K562 (cell line): ENCODE data around the gene DPPA2. TPM values are rescaled to one million over a fixed set of nuclear protein-coding genes. Genes with fewer than 3 reads are reported as not detected.

Source experiments
- ATAC-seq: fragments of 200-7000 bp; cut with Tn5 transposase; 3 replicates; pipeline ENCODE4 v1.9.1; 2020; ENCODE audit warnings: moderate library complexity
- BruUV-seq: library from RNA; stranded (reverse); fragments of 400-500 nt; replicated peaks from 2 replicates; lab custom pipeline; 2021; lab: Mats Ljungman, UMichigan
- CTCF ChIA-PET: fragments of 300-600 bp; formaldehyde crosslinking; extraction: SDS; loops from one replicate; lab custom pipeline; 2021; ENCODE audit warnings: low intra/inter-chr PET ratio; lab: Yijun Ruan, JAX
- POLR2A ChIA-PET: fragments of 300-600, 350-650 bp; sonication (Branson Sonifier 250); formaldehyde crosslinking; extraction: SDS; loops from one replicate; lab custom pipeline; 2021; ENCODE audit warnings: antibody characterized with exemption, inconsistent platforms; lab: Yijun Ruan, JAX
- DNase-seq, 4 experiments: peaks; one replicate each; pipeline versions ENCODE4 v3.0.0 to v3.0.0-alpha.2; 2011 to 2018; ENCODE audit warnings: low spot score in 3 of 4, mixed read lengths in 3 of 4; ENCODE audit errors: extremely low read depth in 1 of 4
- FAIRE-seq: peaks from 2 replicates; lab custom pipeline; 2011; peaks lifted over from hg19 to GRCh38; lab: Jason Lieb, UNC
- H2AFZ ChIP-seq: 2 replicates; pipeline ENCODE4 v1.6.0; 2011; ENCODE audit warnings: low read depth, low read length, control low read depth, inconsistent platforms
- H3K27ac ChIP-seq: fragments of 200-600 bp; 3 replicates; pipeline ENCODE4 v1.8.0; 2011; ENCODE audit warnings: low read depth, mild to moderate bottlenecking, control low read depth, inconsistent platforms, low read length, moderate library complexity, mixed read lengths; ENCODE audit errors: extremely low read depth
- H3K27me3 ChIP-seq, 2 experiments: fragments of 300-600 bp in 1 of 2; 2 replicates in 1 of 2; 3 replicates in 1 of 2; pipeline versions ENCODE4 v1.6.0 to v1.8.0; 2011; ENCODE audit warnings: inconsistent platforms in 2 of 2, low read length in 2 of 2, mild to moderate bottlenecking in 1 of 2, mixed read lengths in 1 of 2, moderate library complexity in 1 of 2; ENCODE audit not compliant: control insufficient read depth in 2 of 2, insufficient read depth in 2 of 2
- H3K36me3 ChIP-seq: fragments of 300-600 bp; 3 replicates; pipeline ENCODE4 v1.8.0; 2011; ENCODE audit warnings: mild to moderate bottlenecking, low read length, inconsistent platforms; ENCODE audit not compliant: control insufficient read depth, insufficient read depth
- H3K4me1 ChIP-seq, 2 experiments: fragments of 200-600 bp in 1 of 2; replicated peaks in 1 of 2; 2 replicates in 1 of 2; 3 replicates in 1 of 2; pipeline versions ENCODE4 v1.5.1 to v1.8.0; 2011; ENCODE audit warnings: inconsistent platforms in 2 of 2, low read length in 2 of 2, mild to moderate bottlenecking in 1 of 2, mixed read lengths in 1 of 2, moderate library complexity in 1 of 2; ENCODE audit not compliant: control insufficient read depth in 2 of 2, insufficient read depth in 2 of 2
- H3K4me2 ChIP-seq: 2 replicates; pipeline ENCODE4 v1.6.1; 2011; ENCODE audit warnings: low read length, control low read depth, inconsistent platforms, mixed read lengths; ENCODE audit not compliant: insufficient read depth
- H3K4me3 ChIP-seq: fragments of 200-600 bp; sonication (generic), shearing (Covaris generic); 2 replicates; pipeline ENCODE4 v1.5.1; 2016; ENCODE audit warnings: control low read depth, inconsistent platforms
- H3K79me2 ChIP-seq: fragments of 200-600 bp; 3 replicates; pipeline ENCODE4 v1.8.0; 2011; ENCODE audit warnings: low read length, inconsistent platforms; ENCODE audit not compliant: control insufficient read depth, insufficient read depth
- H3K9ac ChIP-seq, 2 experiments: 2 replicates each; pipeline versions ENCODE4 v1.6.0 to v1.6.1; 2011; ENCODE audit warnings: low read depth in 2 of 2, low read length in 2 of 2, control low read depth in 1 of 2, inconsistent platforms in 1 of 2, mild to moderate bottlenecking in 1 of 2, mixed read lengths in 1 of 2; ENCODE audit not compliant: insufficient read depth in 1 of 2
- H3K9me1 ChIP-seq: one replicate; pipeline ENCODE4 v1.6.0; 2011; ENCODE audit warnings: inconsistent platforms, mild to moderate bottlenecking, low read length, moderate library complexity; ENCODE audit not compliant: control insufficient read depth, insufficient read depth
- H3K9me3 ChIP-seq: replicated peaks from 2 replicates; pipeline ENCODE4 v1.5.1; 2011; ENCODE audit warnings: low read depth, low read length, inconsistent platforms; ENCODE audit not compliant: control insufficient read depth, insufficient read depth
- H4K20me1 ChIP-seq: replicated peaks from 2 replicates; pipeline ENCODE4 v1.6.1; 2011; ENCODE audit warnings: low read length, inconsistent platforms, mixed read lengths; ENCODE audit not compliant: control insufficient read depth, insufficient read depth
- DPF2 ChIP-seq: fragments of 450-650 bp; IDR thresholded peaks from 2 replicates; pipeline ENCODE4 v1.6.1; 2016
- GTF2A2 ChIP-seq: IDR thresholded peaks from 2 replicates; pipeline ENCODE4 v1.6.1; 2016; ENCODE audit warnings: mild to moderate bottlenecking, missing genetic modification characterization, missing compliant biosample characterization
- KHSRP ChIP-seq: fragments of 450-650 bp; IDR thresholded peaks from 2 replicates; pipeline ENCODE4 v1.6.1; 2017
- NEUROD1 ChIP-seq: fragments of 150-350 bp; IDR thresholded peaks from 2 replicates; pipeline ENCODE4 v1.6.1; 2014; ENCODE audit warnings: borderline replicate concordance, low read length, low read depth; ENCODE audit not compliant: partially characterized antibody
- SNIP1 ChIP-seq: fragments of 450-650 bp; IDR thresholded peaks from 2 replicates; pipeline ENCODE4 v1.7.1; 2017; ENCODE audit warnings: low read depth, mild to moderate bottlenecking
- TAF7 ChIP-seq: fragments of 450-650 bp; IDR thresholded peaks from 2 replicates; pipeline ENCODE4 v1.6.1; 2016; ENCODE audit warnings: missing genetic modification characterization, missing compliant biosample characterization
- TEAD1 ChIP-seq, 2 experiments: fragments of 450-650 bp in 1 of 2; sonication (generic) in 1 of 2; formaldehyde crosslinking; IDR thresholded peaks; 2 replicates each; pipeline versions ENCODE4 v1.4.0 to v1.8.0; 2020 to 2022; ENCODE audit warnings: mild to moderate bottlenecking in 2 of 2, missing genetic modification reagents in 1 of 2
- TRIM25 ChIP-seq: fragments of 450-650 bp; IDR thresholded peaks from 2 replicates; pipeline ENCODE4 v1.7.0; 2016; ENCODE audit warnings: borderline replicate concordance
- ZC3H4 ChIP-seq: sonication (generic); formaldehyde crosslinking; IDR thresholded peaks from 2 replicates; pipeline ENCODE4 v1.9.0; 2021; ENCODE audit warnings: missing genetic modification reagents, borderline replicate concordance
- ZNF280A ChIP-seq: fragments of 450-650 bp; IDR thresholded peaks from 2 replicates; pipeline ENCODE4 v1.6.1; 2018; ENCODE audit warnings: mild to moderate bottlenecking, low read depth; ENCODE audit not compliant: partially characterized antibody
- ZNF398 ChIP-seq: fragments of 250-450 bp; sonication (Bioruptor Pico); IDR thresholded peaks from 2 replicates; pipeline ENCODE4 v1.8.0; 2021; ENCODE audit warnings: moderate library complexity, mild to moderate bottlenecking, inconsistent platforms
- WGBS: fragments of 100-300 bp; shearing (Covaris generic); methylation state at CpG from one replicate; pipeline ENCODE4 v1.1.6; 2016; ENCODE audit warnings: low coverage, mixed read lengths; ENCODE audit not compliant: insufficient coverage; ENCODE audit errors: missing lambda C conversion rate; 5-methylcytosine and 5-hydroxymethylcytosine counted together
- in situ Hi-C: fragments of 300-500 bp; cut with MboI; formaldehyde crosslinking; loops from 4 replicates; pipeline ENCODE4 v1.15.0; 2018; ENCODE audit warnings: inconsistent platforms, mixed read lengths
- intact Hi-C: fragments of 100-400 bp; cut with micrococcal nuclease; formaldehyde crosslinking; loops from 2 replicates; pipeline ENCODE4 v1.14.2; 2022
- polyA plus RNA-seq, 8 experiments: library from polyadenylated mRNA; depleted of rRNA in 4 of 8; stranded (reverse) in 5 of 8; unstranded in 3 of 8; fragments of >200 nt; fragmentation: Nextera tagmentation in 2 of 8; fragmentation: Illumina TruSeq in 1 of 8; extraction: Ambion mirVana in 2 of 8; extraction: Trizol in 1 of 8; gene quantifications; 2 replicates each; pipeline versions ENCODE4 v1.2.1 to v1.2.3, GENCODE V29; 2011 to 2014; ENCODE audit warnings: inconsistent platforms in 1 of 8, missing spikeins in 1 of 8
- total RNA-seq, 7 experiments: library from RNA; depleted of rRNA in 6 of 7; stranded (reverse); fragments of >200 nt in 6 of 7; fragmentation: Illumina TruSeq in 2 of 7; extraction: Trizol in 2 of 7; gene quantifications; 2 replicates each; pipeline versions ENCODE4 v1.2.1 to v1.2.3, GENCODE V29; 2011 to 2021; ENCODE audit warnings: low replicate concordance in 1 of 7
- TF ChIP-seq, protein P1 (sequence below): fragments of 250-450 bp; sonication (Bioruptor Pico); IDR thresholded peaks from 2 replicates; pipeline ENCODE4 v1.8.0; 2022; ENCODE audit warnings: inconsistent platforms

The DPPA2 gene
- total and polyA plus RNA-seq, 9 of the 15 experiments (the other 6 are each of a cell fraction or from before 2014, with no cell fraction given), result 0.04 TPM; not detected in 8

- no peaks in the 10 kb centered on the region for H4K20me1 ChIP-seq
- H3K9ac ChIP-seq, result no peak overlapping the region
- no peak overlapping the region for H3K4me2 ChIP-seq
- TF ChIP-seq SNIP1 (no peak), NEUROD1 (no peak), KHSRP (no peak), TAF7 (no peak), GTF2A2 (tag) (no peak), ZC3H4 (CRISPR knock-in tag) (no peak), ZNF398 (CRISPR knock-in tag) (no peak), TRIM25 (no peak), TEAD1 (CRISPR knock-in tag; IDR thresholded peaks at IDR 0.05) (no peak), ZNF280A (no peak), DPF2 (no peak)
- TF ChIP-seq, protein P1, sequence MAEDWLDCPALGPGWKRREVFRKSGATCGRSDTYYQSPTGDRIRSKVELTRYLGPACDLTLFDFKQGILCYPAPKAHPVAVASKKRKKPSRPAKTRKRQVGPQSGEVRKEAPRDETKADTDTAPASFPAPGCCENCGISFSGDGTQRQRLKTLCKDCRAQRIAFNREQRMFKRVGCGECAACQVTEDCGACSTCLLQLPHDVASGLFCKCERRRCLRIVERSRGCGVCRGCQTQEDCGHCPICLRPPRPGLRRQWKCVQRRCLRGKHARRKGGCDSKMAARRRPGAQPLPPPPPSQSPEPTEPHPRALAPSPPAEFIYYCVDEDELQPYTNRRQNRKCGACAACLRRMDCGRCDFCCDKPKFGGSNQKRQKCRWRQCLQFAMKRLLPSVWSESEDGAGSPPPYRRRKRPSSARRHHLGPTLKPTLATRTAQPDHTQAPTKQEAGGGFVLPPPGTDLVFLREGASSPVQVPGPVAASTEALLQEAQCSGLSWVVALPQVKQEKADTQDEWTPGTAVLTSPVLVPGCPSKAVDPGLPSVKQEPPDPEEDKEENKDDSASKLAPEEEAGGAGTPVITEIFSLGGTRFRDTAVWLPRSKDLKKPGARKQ (CRISPR knock-in tag), result no peak
- FAIRE-seq (no peak), DNase-seq (no peak), ATAC-seq (no peak)
- H3K79me2 ChIP-seq, result no peaks in the 10 kb centered on the region
- H2AFZ ChIP-seq, result no peak overlapping the region
- WGBS, result 2% methylated on average over 3 of the region's 3 CpGs
- H3K4me1 ChIP-seq, result no peaks in the 10 kb centered on the region
- in situ Hi-C loops (no loop called here), intact Hi-C loops (no loop called here)
- no peak overlapping the region for H3K4me3 ChIP-seq
- H3K9me1 ChIP-seq, result no peaks in the 10 kb centered on the region
- H3K9me3 ChIP-seq, result no peaks in the 10 kb centered on the region
- H3K27me3 ChIP-seq, result no peaks in the 10 kb centered on the region
- BruUV-seq, result no TSS peak
- H3K27ac ChIP-seq, result no peak overlapping the region
- ChIA-PET POLR2A (no interaction called here), CTCF (no interaction called here)
- H3K36me3 ChIP-seq, result no peaks in the 10 kb centered on the region
Observed at GRCh38 chr3:109346770-109347295, 30.5 kb upstream of the DPPA2 start.
